ENCODE data around the gene BASP1.

DNA sequence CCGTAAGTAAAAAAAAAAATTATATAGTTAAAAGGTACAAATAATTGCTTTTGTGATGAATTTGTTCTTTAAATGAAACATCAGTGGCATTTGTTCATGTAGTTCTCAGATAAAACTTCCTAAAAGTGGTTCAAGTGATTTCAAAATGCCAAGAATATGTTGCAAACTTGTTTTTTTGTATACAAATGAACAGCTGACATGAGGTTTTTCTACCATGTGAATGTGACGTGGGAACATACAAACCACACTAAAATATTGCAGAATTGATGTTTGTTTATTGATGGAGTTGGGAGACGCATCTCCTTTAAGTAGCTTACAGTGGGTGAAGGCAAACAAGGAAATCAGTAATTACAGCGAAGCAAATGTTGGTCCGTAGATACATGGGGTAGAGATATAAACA lies 16.9 kb downstream of the BASP1 start:
- no peak for TF ChIP-seq CTCF (IDR thresholded peaks at IDR 0.05)
- TF ChIP-seq EZH2 (IDR thresholded peaks at IDR 0.05; ENCODE audit: borderline replicate concordance, insufficient read depth, low read depth, low read length, poor library complexity, severe bottlenecking): no peak

Data from B cell (primary cell).